LNCAP (cell line): ENCODE measurements around the gene DHCR24.

ENCODE experiments used
- CTCF ChIP-seq: fragments of 450-650 bp; IDR thresholded peaks from 2 replicates; pipeline ENCODE4 v1.5.1; 2017; ENCODE audit warnings: mild to moderate bottlenecking

DHCR24 gene

DNA sequence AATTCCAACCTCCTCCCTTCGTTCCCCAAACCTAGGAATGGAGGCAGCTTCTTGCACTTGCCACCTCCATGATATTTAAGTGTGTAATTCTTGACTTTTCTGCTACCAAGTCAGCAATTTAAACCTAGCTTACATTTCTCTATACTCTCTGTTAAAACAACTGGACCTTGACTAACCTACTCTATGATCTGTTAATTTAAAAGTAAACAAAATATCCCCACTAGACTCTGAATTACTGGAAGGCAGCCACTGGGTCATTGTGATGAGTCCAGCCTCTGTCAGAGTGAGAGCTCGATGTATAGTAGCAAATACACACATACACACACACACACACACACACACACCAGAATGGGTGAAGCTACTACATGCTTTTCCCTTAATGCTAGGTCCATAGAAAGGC lies 40.0 kb upstream of the DHCR24 start:
- TF ChIP-seq CTCF: no peak

GRCh38 chr1:54922921-54923421 lies 36.0 kb upstream of the DHCR24 start:
- TF ChIP-seq CTCF: no peak

GRCh38 chr1:54922040-54922761 lies 35.2 kb upstream of the DHCR24 start:
- no peak for TF ChIP-seq CTCF

DNA sequence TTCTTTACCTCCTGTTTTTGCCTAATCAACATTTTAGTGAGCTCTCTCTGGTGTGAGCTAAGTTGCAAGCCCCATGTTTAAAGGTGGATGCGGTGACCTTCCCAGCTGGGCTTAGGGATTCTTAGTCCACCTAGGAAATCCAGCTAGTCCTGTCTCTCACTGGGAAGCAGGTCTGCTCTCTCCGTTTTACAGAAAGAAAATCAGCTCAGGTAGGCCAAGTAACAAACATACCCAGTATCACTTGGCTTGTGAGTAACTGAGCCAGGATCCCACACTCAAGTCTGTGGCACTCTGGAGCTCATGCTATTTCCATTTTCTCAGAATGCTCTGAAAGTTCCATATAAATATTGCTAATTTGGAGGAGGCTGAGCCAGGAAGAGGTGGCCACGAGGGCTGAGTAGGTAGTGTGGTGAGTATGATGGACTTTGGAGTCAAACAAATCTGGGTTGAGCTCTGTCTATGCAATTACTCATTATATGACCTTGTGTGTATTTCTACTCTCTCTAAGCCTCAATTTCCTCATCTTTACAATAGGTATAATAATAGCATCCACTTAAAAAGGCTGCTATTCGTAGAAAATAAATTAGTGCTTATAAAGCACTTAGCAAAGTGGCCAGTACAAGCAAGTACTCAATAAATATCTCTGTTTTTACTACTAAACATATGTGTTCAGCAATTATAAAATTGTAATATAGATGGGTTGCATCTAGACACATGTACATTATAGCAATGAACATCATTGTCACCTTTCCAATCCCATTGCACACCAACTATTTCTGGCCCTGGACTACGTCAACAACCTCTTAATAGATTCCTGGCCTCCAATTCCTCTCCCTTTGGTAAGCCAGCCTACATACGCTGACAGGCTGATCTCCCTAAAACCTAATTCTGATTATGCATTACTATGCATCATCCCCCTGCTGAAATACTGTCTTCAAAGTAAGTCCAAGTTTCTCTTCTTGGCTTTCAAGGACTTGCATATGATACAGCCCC lies 32.7 kb upstream of the DHCR24 start:
- TF ChIP-seq CTCF: no peak

- no peak for TF ChIP-seq CTCF
These were observed 19.6 kb upstream of the DHCR24 start for GRCh38 chr1:54906586-54906985.

DNA sequence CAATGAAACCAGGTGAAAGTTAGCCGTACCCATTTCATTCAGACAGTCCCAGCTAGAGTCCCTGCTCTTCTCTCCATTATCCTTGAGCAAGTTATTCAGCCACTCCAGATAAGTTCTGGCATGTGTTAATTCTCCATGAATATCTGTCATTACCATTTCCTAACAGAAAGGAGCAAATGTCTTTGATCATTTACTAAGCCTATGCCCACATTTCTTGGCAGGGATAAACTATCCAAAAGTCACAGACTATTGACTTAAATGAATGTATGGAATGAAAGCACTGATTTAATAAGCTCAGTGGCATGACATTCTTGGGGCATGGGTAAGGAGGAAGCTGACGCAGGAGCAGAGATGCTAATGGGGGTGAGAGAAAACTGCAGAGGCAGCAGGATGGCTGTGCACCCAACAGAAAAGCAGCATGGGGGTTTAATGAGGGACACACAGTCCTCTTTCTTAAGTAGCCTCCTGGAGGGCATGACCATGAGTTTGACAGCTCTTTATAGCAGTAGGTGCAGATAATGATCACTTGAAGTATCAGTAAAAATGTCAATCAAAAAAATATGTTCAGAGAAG lies 17.6 kb upstream of the DHCR24 start:
- TF ChIP-seq CTCF: no peak

DNA sequence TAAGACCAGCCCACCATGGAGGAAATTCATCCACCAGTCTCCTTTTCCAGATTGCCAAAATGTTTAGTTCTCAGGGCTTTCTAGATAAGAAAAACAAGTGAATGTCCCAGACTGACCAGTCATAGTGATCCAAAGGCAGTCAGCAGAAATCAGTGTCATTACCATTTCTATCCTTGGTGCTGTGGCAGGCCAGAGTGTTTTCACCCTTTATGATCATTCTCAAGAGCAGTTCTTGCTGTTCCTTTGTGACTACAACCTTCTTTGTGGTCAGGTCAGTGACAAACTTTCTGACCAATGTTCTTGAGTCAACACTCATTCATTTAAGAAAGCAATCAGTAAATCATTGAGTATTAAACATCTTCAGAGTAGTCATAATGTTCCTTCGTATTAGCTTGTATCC lies 7.3 kb upstream of the DHCR24 start:
- no peak for TF ChIP-seq CTCF
